WTC11 (cell line): ENCODE results near the gene HNRNPAB. TPM values are rescaled to one million over a fixed set of nuclear protein-coding genes. Genes with fewer than 3 reads are reported as not detected.

Experiments used
- ATAC-seq: fragments of 200-7000 bp; cut with Tn5 transposase; 2 replicates; pipeline ENCODE4 v1.10.0; 2021; ENCODE audit warnings: mild to moderate bottlenecking, moderate library complexity
- CTCF ChIA-PET: fragments of 300-600 bp; sonication (Branson Sonifier 250); formaldehyde crosslinking; loops from one replicate; lab custom pipeline; 2021; ENCODE audit warnings: antibody characterized with exemption; lab: Charles Lee
- POLR2A ChIA-PET: fragments of 350-600 bp; sonication (Branson Sonifier 250); formaldehyde crosslinking; loops from one replicate; lab custom pipeline; 2021; ENCODE audit warnings: antibody characterized with exemption; lab: Charles Lee
- DNase-seq: peaks from one replicate; pipeline ENCODE4 v3.0.0; 2021; ENCODE audit warnings: low spot score
- H3K27ac Mint-ChIP-seq: 2 replicates; pipeline ENCODE4 v1.8.0; 2021; ENCODE audit warnings: mixed read lengths
- H3K27me3 Mint-ChIP-seq: 2 replicates; pipeline ENCODE4 v1.8.0; 2021; ENCODE audit warnings: low read depth, mild to moderate bottlenecking, moderate library complexity, mixed read lengths
- H3K36me3 Mint-ChIP-seq: 2 replicates; pipeline ENCODE4 v1.8.0; 2021; ENCODE audit warnings: mixed read lengths
- H3K4me1 Mint-ChIP-seq: 2 replicates; pipeline ENCODE4 v1.8.0; 2022; ENCODE audit warnings: mixed read lengths
- H3K4me3 Mint-ChIP-seq: 2 replicates; pipeline ENCODE4 v1.8.0; 2021; ENCODE audit warnings: mild to moderate bottlenecking, moderate library complexity, mixed read lengths
- H3K9me3 Mint-ChIP-seq: 2 replicates; pipeline ENCODE4 v1.8.0; 2021; ENCODE audit warnings: mixed read lengths
- ATF6 ChIP-seq: sonication (generic); formaldehyde crosslinking; IDR thresholded peaks from 2 replicates; pipeline ENCODE4 v1.8.1; 2023; ENCODE audit warnings: mild to moderate bottlenecking, missing genetic modification reagents
- CBFB ChIP-seq: sonication (generic); formaldehyde crosslinking; IDR thresholded peaks from 2 replicates; pipeline ENCODE4 v1.8.1; 2022; ENCODE audit warnings: mild to moderate bottlenecking, low read depth, missing genetic modification reagents
- ELF4 ChIP-seq: sonication (generic); formaldehyde crosslinking; IDR thresholded peaks from 2 replicates; pipeline ENCODE4 v1.8.1; 2022; ENCODE audit warnings: low read depth, mild to moderate bottlenecking, moderate library complexity, missing genetic modification reagents
- FOXJ3 ChIP-seq: sonication (generic); formaldehyde crosslinking; IDR thresholded peaks from 2 replicates; pipeline ENCODE4 v1.9.0; 2021; ENCODE audit warnings: missing genetic modification reagents, mild to moderate bottlenecking, borderline replicate concordance
- GRHL2 ChIP-seq: fragments of 250-450 bp; sonication (Bioruptor Pico); IDR thresholded peaks from 2 replicates; pipeline ENCODE4 v1.8.0; 2022; ENCODE audit warnings: mild to moderate bottlenecking, moderate library complexity; ENCODE audit not compliant: insufficient replicate concordance, severe bottlenecking
- IRF2 ChIP-seq: sonication (generic); formaldehyde crosslinking; IDR thresholded peaks from 2 replicates; pipeline ENCODE4 v1.8.0; 2022; ENCODE audit warnings: low read depth, missing genetic modification reagents, borderline replicate concordance
- JUN ChIP-seq: sonication (generic); formaldehyde crosslinking; IDR thresholded peaks from 2 replicates; pipeline ENCODE4 v1.8.0; 2023; ENCODE audit warnings: mild to moderate bottlenecking, missing genetic modification reagents
- KAT7 ChIP-seq: sonication (generic); formaldehyde crosslinking; IDR thresholded peaks from 2 replicates; pipeline ENCODE4 v1.8.1; 2023; ENCODE audit warnings: missing genetic modification reagents, mild to moderate bottlenecking, borderline replicate concordance
- NFE2L1 ChIP-seq: sonication (generic); formaldehyde crosslinking; IDR thresholded peaks from 2 replicates; pipeline ENCODE4 v1.8.1; 2023; ENCODE audit warnings: missing genetic modification reagents
- TEAD4 ChIP-seq: sonication (generic); formaldehyde crosslinking; IDR thresholded peaks from 2 replicates; pipeline ENCODE4 v1.8.0; 2022; ENCODE audit warnings: mild to moderate bottlenecking, missing genetic modification reagents
- ZBTB43 ChIP-seq: sonication (generic); formaldehyde crosslinking; IDR thresholded peaks from 2 replicates; pipeline ENCODE4 v1.8.1; 2023; ENCODE audit warnings: mild to moderate bottlenecking, missing genetic modification reagents
- ZNF219 ChIP-seq: sonication (generic); formaldehyde crosslinking; IDR thresholded peaks from 2 replicates; pipeline ENCODE4 v1.8.0; 2023; ENCODE audit warnings: missing genetic modification reagents, mild to moderate bottlenecking, borderline replicate concordance
- ZNF263 ChIP-seq: sonication (generic); formaldehyde crosslinking; IDR thresholded peaks from 2 replicates; pipeline ENCODE4 v1.8.1; 2022; ENCODE audit warnings: low read depth, mild to moderate bottlenecking, moderate library complexity, missing genetic modification reagents
- total RNA-seq: library from RNA; stranded (reverse); gene quantifications from 3 replicates; pipeline ENCODE4 v1.2.3, GENCODE V29; 2021
- TF ChIP-seq, protein P1 (sequence below): sonication (generic); formaldehyde crosslinking; IDR thresholded peaks from 2 replicates; pipeline ENCODE4 v1.8.0; 2022; ENCODE audit warnings: mild to moderate bottlenecking, missing genetic modification reagents
- TF ChIP-seq, protein P2 (sequence below): sonication (generic); formaldehyde crosslinking; conservative IDR thresholded peaks from 2 replicates; pipeline ENCODE4 v1.8.1; 2022; ENCODE audit warnings: mild to moderate bottlenecking, missing genetic modification reagents
- TF ChIP-seq, protein P3 (sequence below): fragments of 200-600 bp; IDR thresholded peaks from 2 replicates; pipeline ENCODE4 v1.8.0; 2022; ENCODE audit warnings: antibody characterized with exemption
- TF ChIP-seq, protein P4 (sequence below): sonication (generic); formaldehyde crosslinking; IDR thresholded peaks from 2 replicates; pipeline ENCODE4 v1.8.1; 2023; ENCODE audit warnings: mild to moderate bottlenecking, missing genetic modification reagents, moderate library complexity
- TF ChIP-seq, protein P5 (sequence below): sonication (generic); formaldehyde crosslinking; IDR thresholded peaks from 2 replicates; pipeline ENCODE4 v1.8.1; 2022; ENCODE audit warnings: low read depth, mild to moderate bottlenecking, moderate library complexity, missing genetic modification reagents, borderline replicate concordance
- TF ChIP-seq, protein P6 (sequence below): fragments of 250-450 bp; sonication (Bioruptor Pico); IDR thresholded peaks from 2 replicates; pipeline ENCODE4 v1.9.0; 2021; ENCODE audit warnings: mild to moderate bottlenecking
- TF ChIP-seq, protein P7 (sequence below): sonication (generic); formaldehyde crosslinking; IDR thresholded peaks from 2 replicates; pipeline ENCODE4 v1.8.1; 2022; ENCODE audit warnings: mild to moderate bottlenecking, moderate library complexity, missing genetic modification reagents

HNRNPAB gene
- total RNA-seq, 1 experiment from 2014 or later: 457 TPM

DNA sequence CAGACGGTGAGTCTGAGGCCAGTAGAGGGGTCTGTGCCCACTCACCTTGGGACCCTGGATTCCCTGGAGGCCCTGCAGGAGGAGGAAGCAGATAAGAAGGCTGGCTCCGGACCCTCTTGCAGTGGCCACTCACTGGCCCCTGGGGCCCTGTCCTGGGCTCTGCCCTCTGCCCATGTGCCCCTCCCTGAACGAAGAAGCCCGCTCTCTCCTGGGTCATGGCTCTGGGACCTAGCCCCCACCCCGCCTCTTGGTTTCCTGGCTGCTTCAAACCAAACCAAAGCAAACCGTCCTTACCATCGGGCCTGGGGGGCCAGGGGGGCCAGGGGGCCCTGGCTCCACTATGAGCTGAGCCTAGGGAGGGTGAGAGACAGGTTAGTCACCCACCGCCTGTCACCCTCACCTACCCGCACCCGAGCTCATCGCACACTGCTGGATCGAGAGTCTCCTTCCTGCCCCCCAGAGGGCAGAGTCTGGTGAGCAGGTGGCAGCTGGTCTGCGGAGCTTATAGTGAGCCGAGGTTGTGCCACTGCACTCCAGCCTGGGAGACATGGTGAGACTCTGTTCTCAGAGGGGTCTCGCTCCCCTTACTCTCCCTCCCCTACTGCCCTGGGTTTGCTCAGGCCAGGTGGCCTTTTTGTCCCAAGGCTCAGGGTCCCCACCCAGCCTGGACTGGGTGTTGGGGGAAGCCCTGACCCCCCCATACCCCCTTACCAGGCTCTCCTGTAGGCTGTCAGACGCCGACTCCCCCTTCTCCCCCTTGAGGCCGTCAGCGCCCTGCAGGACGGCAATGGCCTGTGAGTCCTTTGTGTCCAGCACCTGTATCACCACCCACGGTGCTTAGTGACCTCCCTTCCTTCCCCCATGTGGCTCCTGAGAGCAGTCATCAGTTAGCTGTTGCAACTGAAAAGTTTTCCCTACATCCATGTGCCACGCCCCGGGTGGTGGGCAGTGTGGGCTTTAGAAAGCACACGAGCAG is 43.4 kb downstream of the HNRNPAB start:
- no peak for DNase-seq
- CTCF ChIA-PET: interaction anchor here (0.6 to 3.3 kb wide), 7 partner anchors 13 to 553 kb away, joined by 3 to 24 read pairs (median 4); partner anchors contain the start of gene COL23A1
- peaks cover 3% of the 10 kb centered on the region; the same call in 1 of the 2 replicates for H3K4me1 Mint-ChIP-seq
- H3K27me3 Mint-ChIP-seq: no peaks in the 10 kb centered on the region
- no peak for TF ChIP-seq IRF2 (CRISPR knock-in tag)
- TF ChIP-seq ATF6: no peak
- TF ChIP-seq, protein P1, sequence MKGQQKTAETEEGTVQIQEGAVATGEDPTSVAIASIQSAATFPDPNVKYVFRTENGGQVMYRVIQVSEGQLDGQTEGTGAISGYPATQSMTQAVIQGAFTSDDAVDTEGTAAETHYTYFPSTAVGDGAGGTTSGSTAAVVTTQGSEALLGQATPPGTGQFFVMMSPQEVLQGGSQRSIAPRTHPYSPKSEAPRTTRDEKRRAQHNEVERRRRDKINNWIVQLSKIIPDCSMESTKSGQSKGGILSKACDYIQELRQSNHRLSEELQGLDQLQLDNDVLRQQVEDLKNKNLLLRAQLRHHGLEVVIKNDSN: no peak
- TF ChIP-seq, protein P2, sequence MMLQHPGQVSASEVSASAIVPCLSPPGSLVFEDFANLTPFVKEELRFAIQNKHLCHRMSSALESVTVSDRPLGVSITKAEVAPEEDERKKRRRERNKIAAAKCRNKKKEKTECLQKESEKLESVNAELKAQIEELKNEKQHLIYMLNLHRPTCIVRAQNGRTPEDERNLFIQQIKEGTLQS (CRISPR knock-in tag): no peak
- TF ChIP-seq JUN (CRISPR knock-in tag): no peak
- no peak for TF ChIP-seq KAT7 (CRISPR knock-in tag)
- TF ChIP-seq ELF4: no peak
- TF ChIP-seq, protein P3, sequence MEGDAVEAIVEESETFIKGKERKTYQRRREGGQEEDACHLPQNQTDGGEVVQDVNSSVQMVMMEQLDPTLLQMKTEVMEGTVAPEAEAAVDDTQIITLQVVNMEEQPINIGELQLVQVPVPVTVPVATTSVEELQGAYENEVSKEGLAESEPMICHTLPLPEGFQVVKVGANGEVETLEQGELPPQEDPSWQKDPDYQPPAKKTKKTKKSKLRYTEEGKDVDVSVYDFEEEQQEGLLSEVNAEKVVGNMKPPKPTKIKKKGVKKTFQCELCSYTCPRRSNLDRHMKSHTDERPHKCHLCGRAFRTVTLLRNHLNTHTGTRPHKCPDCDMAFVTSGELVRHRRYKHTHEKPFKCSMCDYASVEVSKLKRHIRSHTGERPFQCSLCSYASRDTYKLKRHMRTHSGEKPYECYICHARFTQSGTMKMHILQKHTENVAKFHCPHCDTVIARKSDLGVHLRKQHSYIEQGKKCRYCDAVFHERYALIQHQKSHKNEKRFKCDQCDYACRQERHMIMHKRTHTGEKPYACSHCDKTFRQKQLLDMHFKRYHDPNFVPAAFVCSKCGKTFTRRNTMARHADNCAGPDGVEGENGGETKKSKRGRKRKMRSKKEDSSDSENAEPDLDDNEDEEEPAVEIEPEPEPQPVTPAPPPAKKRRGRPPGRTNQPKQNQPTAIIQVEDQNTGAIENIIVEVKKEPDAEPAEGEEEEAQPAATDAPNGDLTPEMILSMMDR: no peak
- no peak for TF ChIP-seq CBFB (CRISPR knock-in tag)
- TF ChIP-seq, protein P4, sequence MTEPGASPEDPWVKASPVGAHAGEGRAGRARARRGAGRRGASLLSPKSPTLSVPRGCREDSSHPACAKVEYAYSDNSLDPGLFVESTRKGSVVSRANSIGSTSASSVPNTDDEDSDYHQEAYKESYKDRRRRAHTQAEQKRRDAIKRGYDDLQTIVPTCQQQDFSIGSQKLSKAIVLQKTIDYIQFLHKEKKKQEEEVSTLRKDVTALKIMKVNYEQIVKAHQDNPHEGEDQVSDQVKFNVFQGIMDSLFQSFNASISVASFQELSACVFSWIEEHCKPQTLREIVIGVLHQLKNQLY: no peak
- TF ChIP-seq, protein P5, sequence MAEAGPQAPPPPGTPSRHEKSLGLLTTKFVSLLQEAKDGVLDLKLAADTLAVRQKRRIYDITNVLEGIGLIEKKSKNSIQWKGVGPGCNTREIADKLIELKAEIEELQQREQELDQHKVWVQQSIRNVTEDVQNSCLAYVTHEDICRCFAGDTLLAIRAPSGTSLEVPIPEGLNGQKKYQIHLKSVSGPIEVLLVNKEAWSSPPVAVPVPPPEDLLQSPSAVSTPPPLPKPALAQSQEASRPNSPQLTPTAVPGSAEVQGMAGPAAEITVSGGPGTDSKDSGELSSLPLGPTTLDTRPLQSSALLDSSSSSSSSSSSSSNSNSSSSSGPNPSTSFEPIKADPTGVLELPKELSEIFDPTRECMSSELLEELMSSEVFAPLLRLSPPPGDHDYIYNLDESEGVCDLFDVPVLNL (CRISPR knock-in tag): no peak
- TF ChIP-seq GRHL2: no peak
- TF ChIP-seq ZNF219 (CRISPR knock-in tag): no peak
- no peak for TF ChIP-seq TEAD4 (CRISPR knock-in tag)
- TF ChIP-seq, protein P6, sequence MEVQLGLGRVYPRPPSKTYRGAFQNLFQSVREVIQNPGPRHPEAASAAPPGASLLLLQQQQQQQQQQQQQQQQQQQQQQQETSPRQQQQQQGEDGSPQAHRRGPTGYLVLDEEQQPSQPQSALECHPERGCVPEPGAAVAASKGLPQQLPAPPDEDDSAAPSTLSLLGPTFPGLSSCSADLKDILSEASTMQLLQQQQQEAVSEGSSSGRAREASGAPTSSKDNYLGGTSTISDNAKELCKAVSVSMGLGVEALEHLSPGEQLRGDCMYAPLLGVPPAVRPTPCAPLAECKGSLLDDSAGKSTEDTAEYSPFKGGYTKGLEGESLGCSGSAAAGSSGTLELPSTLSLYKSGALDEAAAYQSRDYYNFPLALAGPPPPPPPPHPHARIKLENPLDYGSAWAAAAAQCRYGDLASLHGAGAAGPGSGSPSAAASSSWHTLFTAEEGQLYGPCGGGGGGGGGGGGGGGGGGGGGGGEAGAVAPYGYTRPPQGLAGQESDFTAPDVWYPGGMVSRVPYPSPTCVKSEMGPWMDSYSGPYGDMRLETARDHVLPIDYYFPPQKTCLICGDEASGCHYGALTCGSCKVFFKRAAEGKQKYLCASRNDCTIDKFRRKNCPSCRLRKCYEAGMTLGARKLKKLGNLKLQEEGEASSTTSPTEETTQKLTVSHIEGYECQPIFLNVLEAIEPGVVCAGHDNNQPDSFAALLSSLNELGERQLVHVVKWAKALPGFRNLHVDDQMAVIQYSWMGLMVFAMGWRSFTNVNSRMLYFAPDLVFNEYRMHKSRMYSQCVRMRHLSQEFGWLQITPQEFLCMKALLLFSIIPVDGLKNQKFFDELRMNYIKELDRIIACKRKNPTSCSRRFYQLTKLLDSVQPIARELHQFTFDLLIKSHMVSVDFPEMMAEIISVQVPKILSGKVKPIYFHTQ: no peak
- no peak for TF ChIP-seq FOXJ3 (CRISPR knock-in tag)
- no peak for TF ChIP-seq ZBTB43
- TF ChIP-seq NFE2L1 (CRISPR knock-in tag): no peak
- TF ChIP-seq, protein P7, sequence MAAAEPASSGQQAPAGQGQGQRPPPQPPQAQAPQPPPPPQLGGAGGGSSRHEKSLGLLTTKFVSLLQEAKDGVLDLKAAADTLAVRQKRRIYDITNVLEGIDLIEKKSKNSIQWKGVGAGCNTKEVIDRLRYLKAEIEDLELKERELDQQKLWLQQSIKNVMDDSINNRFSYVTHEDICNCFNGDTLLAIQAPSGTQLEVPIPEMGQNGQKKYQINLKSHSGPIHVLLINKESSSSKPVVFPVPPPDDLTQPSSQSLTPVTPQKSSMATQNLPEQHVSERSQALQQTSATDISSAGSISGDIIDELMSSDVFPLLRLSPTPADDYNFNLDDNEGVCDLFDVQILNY (CRISPR knock-in tag): no peak
- no peak for TF ChIP-seq ZNF263 (CRISPR knock-in tag)
- TF ChIP-seq, all 79 proteins: peak for 0
- Mint-ChIP-seq H3K9me3 (no peaks in the 10 kb centered on the region), H3K27ac (no peak overlapping the region), H3K4me3 (no peak overlapping the region), H3K36me3 (no peaks in the 10 kb centered on the region)
- ATAC-seq: peak; percentile 71
- POLR2A ChIA-PET: no interaction called here
